GM18907 (cell line): ENCODE results near the gene ETV7.

Experiments
- ATAC-seq: cut with Tn5 transposase; IDR thresholded peaks from one replicate; pipeline ENCODE4 v1.9.1; 2021; ENCODE audit warnings: mild to moderate bottlenecking, moderate library complexity; ENCODE audit not compliant: unreplicated experiment

ETV7 gene

DNA sequence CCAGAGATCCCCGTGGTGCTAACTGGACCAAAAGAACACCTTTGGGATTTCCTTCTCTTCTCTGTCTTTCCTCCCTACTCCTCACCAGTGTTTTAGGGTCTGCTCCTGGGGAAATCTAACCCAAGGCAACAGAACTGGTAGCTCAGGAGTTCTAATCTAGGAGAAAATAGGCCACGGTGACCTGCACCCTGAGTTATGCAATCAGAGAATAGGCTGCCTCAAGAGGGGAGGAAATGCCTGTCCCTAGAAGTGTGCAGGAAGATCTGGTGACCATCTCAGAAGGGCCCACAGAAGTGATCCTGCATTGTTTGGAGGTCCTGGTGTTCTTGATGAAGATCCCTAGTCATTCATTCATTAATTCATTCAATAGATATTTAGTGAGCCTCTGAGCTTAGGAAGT is 3.4 kb downstream of the ETV7 start:
- ATAC-seq = no peak

DNA sequence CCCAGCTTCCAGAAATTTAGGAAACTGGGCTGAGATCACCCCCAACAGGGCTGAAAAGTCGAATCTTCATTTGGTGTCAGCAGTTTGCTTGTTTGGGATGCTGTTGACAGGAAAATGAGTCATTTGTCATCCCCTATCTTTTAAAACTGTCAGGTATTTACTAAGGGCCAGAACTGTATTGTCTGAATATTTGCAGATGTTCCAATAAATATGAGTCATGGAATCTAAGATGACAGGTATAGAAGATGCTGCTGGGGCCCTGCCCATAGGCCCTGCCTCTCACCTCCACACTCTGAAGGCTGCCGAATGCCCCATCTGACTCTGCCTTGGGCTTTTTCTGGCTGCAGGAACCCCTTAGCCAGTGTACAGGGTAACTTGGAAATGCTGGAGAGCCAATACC is 3.9 kb downstream of the ETV7 start:
- ATAC-seq = no peak

DNA sequence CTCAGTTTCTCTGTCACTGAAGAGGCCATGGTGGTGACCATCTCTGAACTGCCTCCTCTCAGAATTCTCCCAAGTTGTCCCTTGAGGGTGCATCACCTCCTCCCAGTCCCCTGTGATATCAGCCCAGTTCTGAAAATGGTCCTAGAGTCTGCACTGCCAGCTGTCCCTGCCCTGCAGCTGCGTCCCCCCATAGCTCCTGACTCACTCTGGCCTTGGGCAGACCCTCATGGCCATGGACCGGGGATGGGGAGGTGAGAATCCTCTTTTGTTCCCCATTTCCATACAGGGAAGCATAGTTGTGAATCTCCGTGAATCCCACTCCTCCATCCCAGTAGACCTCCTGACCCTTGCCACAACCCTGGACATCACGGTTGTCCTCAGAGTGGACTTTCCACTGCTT is 4.5 kb downstream of the ETV7 start:
- ATAC-seq = no peak

DNA sequence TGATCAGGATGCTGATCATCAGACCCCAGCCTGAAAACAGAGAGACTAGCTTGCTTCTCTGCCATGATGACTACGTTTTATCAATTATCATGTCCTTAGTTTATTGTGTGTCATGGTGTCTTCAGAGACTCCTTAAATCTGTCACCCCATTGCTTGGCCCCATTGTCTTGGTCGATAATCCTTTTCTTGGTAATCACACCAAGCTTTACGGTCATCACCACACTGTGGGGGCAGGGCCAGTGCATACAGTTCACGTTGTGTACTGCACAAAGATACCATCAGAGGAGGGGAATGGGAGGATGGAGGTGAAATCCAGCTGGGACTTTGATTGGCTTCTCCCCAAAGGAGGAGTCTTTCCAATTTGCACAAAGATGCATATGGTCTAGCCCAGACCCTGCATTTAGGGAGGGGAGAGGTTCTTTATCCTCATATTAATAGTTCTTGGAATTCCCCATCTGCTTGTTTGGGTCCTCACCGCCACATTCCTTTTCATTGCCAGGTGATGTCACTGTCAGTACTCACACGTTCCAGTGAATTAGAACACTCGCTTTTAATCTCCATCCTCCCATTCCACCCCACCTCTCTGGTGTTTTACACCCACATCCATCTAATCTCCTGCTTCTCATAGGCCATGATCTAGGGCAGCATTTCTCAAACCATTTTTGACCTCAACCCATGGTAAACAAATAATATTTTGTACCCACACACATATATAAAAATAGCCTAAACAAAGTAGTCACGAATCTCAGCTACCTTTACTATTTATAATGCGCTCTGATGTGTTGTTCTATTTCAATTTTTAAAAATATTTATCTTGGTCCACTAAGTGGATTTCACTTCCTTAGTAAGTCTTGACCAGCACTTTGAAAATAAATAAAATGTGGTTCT is 5.7 kb downstream of the ETV7 start:
- no peak for ATAC-seq

DNA sequence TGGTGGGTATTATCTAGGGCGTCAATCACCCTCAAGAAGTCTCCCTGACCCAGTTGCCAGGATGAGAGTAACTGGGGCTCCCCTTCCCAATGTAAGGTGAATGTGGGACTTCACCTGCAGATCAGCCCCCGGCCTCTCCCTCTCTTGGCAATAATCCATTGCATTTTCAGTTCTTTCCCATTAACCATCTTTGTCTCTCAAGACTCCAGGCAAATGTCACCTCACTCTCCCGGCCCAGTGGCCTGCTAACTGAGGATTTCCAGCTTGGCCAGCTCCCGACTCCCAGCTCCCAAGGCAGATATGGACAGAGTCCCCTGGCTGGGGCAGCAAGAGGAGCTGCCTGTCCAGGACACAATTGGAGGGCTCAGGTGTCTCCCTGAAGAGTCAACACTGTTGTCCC is 7.3 kb downstream of the ETV7 start:
- ATAC-seq = no peak

DNA sequence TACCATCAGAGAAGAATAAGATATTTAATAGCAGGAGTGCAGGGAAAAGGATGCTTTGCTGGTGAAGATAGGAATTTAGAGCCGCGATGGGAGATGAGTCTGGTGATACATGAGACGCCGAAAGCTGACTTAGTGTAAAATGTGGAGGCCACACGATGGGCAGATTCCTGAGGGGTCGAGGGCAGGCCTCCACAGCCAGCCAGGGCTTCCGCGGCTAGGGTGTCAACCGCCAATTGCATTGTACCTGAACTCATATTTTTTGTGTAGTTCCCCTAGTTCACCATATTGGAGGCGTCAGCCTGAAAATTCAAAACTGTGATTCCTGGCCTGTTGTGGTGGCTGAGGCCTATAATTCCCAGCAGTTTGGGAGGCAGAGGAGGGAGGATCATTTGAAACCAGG is 8.5 kb downstream of the ETV7 start:
- ATAC-seq = no peak

DNA sequence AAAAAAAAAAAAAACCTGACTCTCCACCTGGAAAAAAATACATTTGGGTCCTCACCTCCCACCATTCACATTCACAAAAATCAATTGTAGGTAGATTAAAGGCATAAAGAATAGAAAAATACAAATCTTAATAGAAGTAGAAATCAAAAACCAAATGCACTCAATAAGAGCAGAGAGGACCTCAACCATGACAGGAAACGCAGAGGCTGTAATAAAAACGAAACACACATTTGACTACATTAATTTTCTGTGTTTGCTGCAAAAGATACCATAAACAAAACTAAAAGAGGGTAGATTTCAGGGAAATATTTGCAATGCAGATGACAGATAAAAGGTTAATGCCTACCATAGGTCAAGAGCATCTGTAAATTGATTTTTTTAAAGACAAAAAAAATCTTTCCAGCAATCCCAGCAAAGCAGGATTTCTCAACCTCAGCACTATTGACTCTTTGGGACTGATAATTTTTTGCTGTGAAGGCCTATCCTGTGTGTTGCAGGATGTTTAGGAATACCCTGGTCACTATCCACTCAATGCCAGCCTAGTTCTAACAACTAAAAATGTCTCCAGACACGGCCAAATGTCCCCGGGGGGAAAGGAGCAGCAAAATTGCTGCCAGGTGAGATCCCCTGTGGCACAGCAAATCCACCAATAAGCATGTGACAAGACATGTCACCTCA is 9.1 kb downstream of the ETV7 start:
- ATAC-seq = no peak

DNA sequence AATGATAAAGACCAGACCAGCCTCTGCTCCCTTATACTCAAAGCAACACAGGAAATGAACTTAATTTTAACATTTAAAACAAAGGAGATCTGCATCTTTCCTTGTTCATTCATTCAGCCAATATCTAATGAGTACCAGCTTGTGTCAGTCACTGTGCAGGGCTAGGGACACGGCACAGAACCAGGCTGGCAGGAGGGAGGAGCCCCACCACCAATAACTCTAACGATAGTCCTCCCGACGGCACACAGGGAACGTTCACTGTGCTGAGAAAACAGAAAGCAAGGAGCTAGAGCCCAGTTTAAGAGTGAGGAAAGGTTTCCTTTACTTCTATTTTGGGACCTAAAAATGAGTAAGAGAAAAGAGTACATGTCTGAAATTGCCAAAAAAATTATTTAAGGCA is 9.9 kb downstream of the ETV7 start:
- no peak for ATAC-seq

DNA sequence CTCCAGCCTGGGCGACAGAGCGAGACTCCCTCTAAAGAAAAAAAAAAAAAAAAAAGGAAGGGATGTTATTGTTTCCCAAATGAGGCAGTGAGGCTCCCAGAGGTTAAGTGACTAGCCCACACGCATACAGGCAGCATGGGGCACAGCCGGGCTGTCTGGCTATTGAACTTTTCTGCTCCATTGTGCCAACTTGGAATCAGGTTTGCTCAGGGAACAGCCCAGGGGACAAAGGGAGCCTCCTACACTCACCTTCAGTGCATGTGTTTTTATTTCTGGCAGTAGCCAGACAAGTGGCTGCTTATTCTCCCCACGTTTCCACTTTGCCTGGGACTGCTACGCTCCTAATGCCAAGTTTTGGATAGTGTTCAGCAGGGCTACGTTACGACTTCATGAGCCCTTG is 10.7 kb downstream of the ETV7 start:
- ATAC-seq = no peak

DNA sequence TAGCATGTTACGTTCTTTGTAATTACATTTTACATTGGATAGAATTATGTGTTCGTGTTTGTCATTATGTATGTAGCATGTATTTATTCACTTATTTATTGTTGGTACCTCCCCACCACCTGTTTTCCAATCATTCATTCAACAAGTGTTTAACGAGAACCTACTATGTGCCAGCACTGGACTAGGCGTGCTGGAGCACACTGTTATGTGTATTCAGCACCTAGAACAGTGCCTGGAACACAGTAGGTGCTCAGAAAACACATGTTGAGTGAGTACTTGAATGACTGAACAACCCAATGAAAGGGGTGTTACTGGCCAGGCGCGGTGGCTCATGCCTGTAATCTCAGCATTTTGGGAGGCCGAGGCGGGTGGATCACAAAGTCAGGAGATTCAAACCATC is 11.3 kb downstream of the ETV7 start:
- no peak for ATAC-seq

DNA sequence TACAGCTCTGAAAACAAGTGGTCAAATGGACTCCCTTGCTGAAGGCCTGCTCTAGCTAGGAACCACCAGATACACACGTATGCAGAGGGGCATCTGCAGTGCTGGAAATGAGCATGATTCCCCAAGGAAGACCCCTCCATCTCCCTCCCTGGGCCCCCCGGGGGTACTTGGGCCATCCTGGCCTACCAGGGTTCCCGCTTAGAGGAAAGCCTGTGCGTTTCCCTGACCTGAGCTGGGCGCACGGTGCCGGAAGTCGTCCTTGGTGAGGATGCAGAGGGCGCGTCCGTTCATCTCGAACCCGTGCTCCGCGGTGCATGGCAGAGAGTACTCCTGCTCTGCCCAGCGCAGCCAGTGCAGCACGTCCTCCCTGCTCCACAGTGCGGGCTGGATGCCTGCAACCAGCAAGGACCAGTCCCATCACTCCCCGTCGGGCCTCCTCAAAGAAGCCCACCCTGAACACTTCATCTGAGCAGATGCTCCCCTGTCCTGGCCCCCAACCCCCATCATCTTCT is 11.8 kb downstream of the ETV7 start:
- no peak for ATAC-seq

DNA sequence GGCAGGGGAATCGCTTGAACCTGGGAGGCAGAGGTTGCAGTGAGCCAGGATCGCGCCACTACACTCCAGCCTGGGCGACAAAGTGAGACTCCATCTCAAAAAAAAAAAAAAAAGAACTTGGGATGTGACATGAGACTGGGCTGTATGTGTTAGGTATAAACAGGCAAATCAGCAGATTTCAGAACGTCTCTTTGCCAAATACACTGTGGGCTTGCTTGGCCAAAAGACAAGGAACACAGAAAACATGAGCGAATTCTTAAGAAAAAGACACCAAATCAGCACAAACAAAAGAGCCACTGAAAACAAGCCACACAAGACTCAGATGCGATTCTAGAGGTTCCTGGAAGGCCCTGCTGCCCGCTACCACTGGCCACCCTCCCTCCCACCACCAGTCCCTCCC is 12.5 kb downstream of the ETV7 start:
- ATAC-seq = no peak

DNA sequence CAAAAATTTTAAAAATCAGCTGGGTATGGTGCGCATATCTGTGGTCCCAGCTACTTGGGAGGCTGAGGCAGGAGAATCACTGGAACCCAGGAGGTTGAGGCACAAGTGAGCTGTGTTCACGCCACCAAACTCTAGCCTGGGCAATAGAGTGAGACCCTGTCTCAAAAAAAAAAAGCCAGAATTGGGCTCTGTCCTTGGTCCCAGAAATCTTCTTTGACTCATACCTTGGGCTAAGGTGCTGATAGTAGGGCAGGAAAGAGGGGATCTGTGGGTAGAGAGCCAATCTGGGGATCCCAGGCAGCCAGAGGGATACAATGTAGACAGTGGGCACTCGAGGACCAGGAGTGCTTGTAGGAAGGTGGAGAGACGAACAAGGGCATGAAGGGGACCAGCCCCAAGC is 13.3 kb downstream of the ETV7 start:
- no peak for ATAC-seq

DNA sequence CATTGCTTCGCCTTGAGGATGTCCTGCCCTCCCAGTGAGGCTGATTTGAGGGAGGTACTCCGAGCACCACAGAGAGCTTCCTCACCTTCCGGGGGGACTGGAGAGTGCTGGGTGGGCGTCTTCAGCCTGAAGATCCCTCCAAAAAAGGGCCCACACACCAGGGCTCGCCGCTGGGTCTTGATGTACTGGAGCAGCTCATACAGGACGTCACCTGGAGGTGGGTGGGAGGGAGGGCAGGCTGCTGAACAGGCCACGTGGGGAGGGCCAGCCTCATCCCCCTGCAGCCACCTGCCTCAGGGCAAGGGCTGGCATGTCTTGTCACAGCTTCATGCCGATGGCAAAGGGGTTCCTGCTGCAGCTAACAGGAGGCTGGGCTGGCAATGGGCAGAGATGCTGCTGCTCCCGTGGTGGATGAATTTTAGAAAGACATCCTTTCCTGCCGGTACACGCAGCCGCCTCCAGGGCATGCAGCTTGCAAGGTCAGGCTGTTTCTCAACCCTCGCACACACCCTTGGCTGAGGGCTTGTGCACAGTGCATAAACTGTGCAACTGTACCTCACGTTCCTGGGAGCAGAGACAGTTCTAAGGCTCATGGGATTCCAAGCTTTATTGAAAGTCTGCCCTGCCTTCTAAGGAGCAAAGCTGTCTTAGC is 14.0 kb downstream of the ETV7 start:
- no peak for ATAC-seq

DNA sequence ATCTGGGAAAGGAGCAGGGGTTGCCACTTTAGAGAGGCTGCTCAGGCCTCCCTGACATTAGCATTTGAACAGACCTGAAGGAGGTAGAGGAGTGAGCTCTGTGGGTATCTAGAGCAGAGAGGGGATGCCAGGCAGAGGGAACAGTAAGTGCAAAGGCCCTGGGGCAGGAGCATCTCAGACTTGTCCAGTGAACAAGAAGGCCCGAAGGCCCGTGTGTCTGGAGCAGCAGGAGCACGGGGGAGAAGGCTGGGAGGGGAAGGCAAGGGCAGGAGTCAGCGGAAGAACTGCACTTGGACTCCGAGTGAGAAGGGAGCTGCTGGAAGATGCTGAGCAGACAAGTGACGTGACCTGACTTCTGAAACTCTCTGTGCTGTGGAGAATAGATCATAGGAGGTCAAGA is 15.4 kb downstream of the ETV7 start:
- ATAC-seq = no peak

DNA sequence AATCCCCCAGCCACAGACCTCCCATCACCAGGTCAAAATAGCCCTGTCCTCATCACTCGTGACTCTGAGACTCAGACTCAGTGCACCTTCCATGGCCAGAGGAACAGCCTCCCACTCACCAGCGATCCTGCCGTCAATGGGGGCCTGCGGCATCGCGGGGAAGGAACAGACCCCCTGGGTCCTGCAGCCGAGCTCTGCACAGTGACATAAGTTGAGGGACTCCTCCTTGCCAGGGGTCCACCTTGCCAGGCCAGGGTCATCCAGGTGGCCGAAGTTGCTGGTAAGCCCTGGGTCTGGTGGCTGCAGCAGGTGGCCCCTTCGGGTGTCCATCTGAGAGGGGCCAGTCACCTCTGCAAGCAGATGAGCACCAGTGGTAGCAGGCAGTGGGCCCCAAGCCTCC is 16.3 kb downstream of the ETV7 start:
- ATAC-seq = no peak

DNA sequence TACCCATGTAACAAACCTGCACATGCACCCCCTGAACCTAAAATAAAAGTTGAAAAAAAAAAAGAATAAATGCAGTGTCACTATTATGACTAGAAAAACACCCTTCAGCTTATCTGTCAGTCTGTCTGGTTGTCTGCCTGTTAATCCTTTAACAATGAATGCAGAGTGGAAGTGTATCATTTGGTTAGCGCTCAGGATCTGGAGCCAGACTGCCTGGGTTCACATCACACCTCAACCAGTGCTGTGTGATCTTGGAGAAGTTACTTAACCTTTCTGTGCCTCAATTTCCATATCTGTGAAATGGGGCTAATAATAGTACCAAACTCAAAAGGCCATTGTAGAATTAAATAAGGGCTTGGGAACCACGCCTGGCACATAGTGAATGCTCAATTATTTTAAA is 16.8 kb downstream of the ETV7 start:
- ATAC-seq = no peak

DNA sequence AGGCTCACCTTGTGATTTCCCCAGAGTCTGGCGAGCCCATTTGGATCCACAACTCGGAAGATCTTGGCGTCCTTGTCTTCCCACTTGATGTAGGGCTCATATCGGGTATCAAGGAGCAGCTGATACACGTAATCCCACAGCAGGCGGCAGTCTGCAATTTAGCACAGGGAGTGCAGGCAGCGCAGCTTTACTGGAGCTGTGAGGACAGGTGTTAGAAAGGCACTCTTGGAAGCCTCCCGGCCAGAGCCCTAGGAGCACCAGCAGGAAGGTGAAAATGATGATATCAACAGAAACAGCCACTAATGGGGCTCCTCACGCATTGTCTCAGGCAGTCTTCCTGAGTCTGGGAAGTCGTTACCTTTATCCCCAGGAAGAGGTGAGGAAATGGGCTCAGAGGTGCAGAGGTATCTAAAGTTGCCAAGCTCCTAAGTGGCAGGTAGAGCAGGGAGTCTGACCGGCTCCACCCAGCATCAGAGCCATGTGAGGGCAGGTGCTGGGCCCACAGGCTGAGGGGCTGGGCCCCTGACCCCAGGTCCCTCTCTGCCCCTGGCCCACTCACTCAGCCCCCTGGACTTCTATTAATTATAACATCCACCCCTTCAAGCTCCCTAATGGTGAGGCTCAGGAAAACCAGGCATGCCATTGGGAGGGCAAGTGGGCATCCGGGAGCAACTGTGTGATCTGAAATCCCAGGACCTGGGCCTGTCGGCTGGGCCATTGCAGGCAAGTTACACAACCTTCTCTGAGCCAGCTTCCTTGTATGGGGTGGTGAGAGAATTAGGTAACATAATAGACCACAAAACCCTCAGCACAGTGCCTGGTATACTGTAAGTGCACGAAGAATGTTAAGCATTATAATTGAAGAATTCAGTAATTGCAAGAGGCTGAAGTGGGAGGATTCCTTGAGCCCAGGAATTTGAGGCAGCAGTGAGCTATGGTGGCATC is 18.3 kb downstream of the ETV7 start:
- no peak for ATAC-seq

DNA sequence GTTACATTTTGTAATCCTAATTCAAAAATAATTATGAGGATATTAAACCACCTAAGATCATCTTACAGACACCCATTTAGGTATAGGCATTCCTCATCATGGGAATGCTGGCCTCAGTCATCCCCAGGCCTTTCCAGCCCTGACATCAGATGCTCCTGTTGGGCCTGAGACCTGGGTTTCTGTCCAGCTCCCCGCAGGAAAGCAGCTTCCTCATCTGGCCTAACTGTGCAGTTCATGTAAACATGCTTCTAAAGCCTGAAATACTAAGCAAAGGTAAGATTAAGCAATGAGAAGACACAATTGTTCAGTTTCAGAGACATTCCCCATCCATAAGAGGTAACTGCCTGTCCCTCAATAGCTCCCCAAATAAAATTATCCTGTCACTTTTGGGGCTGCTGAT is 19.0 kb downstream of the ETV7 start:
- no peak for ATAC-seq

DNA sequence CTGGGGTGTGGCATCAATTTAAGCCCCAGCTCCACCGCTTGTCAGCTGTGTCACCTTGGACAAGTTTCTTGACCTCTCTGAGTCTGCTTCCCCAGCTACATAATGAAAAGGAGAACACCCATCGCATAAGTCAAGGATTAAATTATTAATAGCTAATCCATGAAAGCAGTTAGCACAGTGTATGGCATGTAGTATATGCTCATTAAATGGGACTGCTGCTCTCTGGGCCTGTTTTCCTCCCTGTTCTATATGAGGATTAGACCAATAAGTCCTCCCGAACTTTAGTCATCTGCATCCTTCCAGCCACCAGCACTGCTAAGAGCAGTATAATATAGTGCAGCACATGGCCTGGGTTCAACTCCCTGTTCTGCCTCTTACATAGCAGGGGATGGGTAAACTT is 19.7 kb downstream of the ETV7 start:
- ATAC-seq = no peak
